HepG2 (cell line): ENCODE measurements around the gene KPNB1. TPM values are rescaled to one million over a fixed set of nuclear protein-coding genes. Genes with fewer than 3 reads are reported as not detected.

Experiments used
- CENPX ChIP-seq: sonication (generic); formaldehyde crosslinking; IDR thresholded peaks from 2 replicates; pipeline ENCODE4 v1.9.0; 2021; ENCODE audit warnings: mild to moderate bottlenecking, missing genetic modification reagents, moderate library complexity
- FUBP1 ChIP-seq: sonication (generic); formaldehyde crosslinking; IDR thresholded peaks from 2 replicates; pipeline ENCODE4 v1.5.1; 2020; ENCODE audit warnings: missing genetic modification reagents, mild to moderate bottlenecking, borderline replicate concordance
- HINFP ChIP-seq: sonication (generic); formaldehyde crosslinking; IDR thresholded peaks from 2 replicates; pipeline ENCODE4 v1.4.0; 2020; ENCODE audit warnings: low read depth, mild to moderate bottlenecking, missing genetic modification reagents
- MED13 ChIP-seq: sonication (generic); formaldehyde crosslinking; IDR thresholded peaks from 2 replicates; pipeline ENCODE4 v1.5.0; 2020; ENCODE audit warnings: missing genetic modification reagents
- MIER2 ChIP-seq: IDR thresholded peaks from 2 replicates; pipeline ENCODE4 v1.6.1; 2016; ENCODE audit warnings: missing biosample characterization, missing genetic modification reagents
- PAWR ChIP-seq: sonication (generic); formaldehyde crosslinking; IDR thresholded peaks from 2 replicates; pipeline ENCODE4 v1.4.0; 2020; ENCODE audit warnings: missing genetic modification reagents, mild to moderate bottlenecking, borderline replicate concordance
- RFX1 ChIP-seq: fragments of 450-650 bp; IDR thresholded peaks from 2 replicates; pipeline ENCODE4 v1.6.1; 2017
- WIZ ChIP-seq: sonication (generic); formaldehyde crosslinking; IDR thresholded peaks from 2 replicates; pipeline ENCODE4 v1.5.1; 2020; ENCODE audit warnings: mild to moderate bottlenecking, missing genetic modification reagents
- ZBTB42 ChIP-seq: sonication (generic); formaldehyde crosslinking; IDR thresholded peaks from 2 replicates; pipeline ENCODE4 v1.5.0; 2020; ENCODE audit warnings: mild to moderate bottlenecking, missing genetic modification reagents
- ZNF335 ChIP-seq: sonication (generic); formaldehyde crosslinking; IDR thresholded peaks from 2 replicates; pipeline ENCODE4 v1.4.0; 2020; ENCODE audit warnings: missing genetic modification reagents
- ZNF501 ChIP-seq: sonication (generic); formaldehyde crosslinking; IDR thresholded peaks from 2 replicates; pipeline ENCODE4 v1.5.1; 2020; ENCODE audit warnings: mild to moderate bottlenecking, moderate library complexity, missing genetic modification reagents
- ZNF572 ChIP-seq: sonication (generic); formaldehyde crosslinking; IDR thresholded peaks from 2 replicates; pipeline ENCODE4 v1.5.1; 2020; ENCODE audit warnings: mild to moderate bottlenecking, missing genetic modification reagents
- ZNF576 ChIP-seq: sonication (generic); formaldehyde crosslinking; IDR thresholded peaks from 2 replicates; pipeline ENCODE4 v1.4.0; 2020; ENCODE audit warnings: mild to moderate bottlenecking, missing genetic modification reagents
- polyA plus RNA-seq, 8 experiments: library from polyadenylated mRNA; depleted of rRNA in 3 of 8; stranded (reverse) in 7 of 8; unstranded in 1 of 8; fragments of >200 nt; fragmentation: Illumina TruSeq in 4 of 8; extraction: Trizol in 4 of 8; gene quantifications; 2 replicates each; pipeline versions ENCODE4 v1.2.1 to v1.2.3, GENCODE V29; 2011 to 2016; ENCODE audit warnings: low read depth in 4 of 8, missing spikeins in 1 of 8, mixed read lengths in 1 of 8; ENCODE audit not compliant: insufficient read depth in 1 of 8
- total RNA-seq, 5 experiments: library from RNA; depleted of rRNA; stranded (reverse); fragments of >200 nt; fragmentation: Illumina TruSeq; extraction: Trizol; gene quantifications; 2 replicates each; pipeline ENCODE4 v1.2.3, GENCODE V29; 2016; ENCODE audit warnings: low read depth in 1 of 5
- TF ChIP-seq, protein P1 (sequence below): sonication (generic); formaldehyde crosslinking; IDR thresholded peaks from 2 replicates; pipeline ENCODE4 v1.8.0; 2022; ENCODE audit warnings: mild to moderate bottlenecking, missing genetic modification reagents, borderline replicate concordance
- TF ChIP-seq, protein P2 (sequence below): sonication (generic); formaldehyde crosslinking; IDR thresholded peaks from 2 replicates; pipeline ENCODE4 v1.9.0; 2021; ENCODE audit warnings: mild to moderate bottlenecking, missing genetic modification reagents

Gene KPNB1
- total and polyA plus RNA-seq, 2 of the 13 experiments (the other 11 are each of a cell fraction or from before 2014, with no cell fraction given): 164 to 424 TPM

DNA sequence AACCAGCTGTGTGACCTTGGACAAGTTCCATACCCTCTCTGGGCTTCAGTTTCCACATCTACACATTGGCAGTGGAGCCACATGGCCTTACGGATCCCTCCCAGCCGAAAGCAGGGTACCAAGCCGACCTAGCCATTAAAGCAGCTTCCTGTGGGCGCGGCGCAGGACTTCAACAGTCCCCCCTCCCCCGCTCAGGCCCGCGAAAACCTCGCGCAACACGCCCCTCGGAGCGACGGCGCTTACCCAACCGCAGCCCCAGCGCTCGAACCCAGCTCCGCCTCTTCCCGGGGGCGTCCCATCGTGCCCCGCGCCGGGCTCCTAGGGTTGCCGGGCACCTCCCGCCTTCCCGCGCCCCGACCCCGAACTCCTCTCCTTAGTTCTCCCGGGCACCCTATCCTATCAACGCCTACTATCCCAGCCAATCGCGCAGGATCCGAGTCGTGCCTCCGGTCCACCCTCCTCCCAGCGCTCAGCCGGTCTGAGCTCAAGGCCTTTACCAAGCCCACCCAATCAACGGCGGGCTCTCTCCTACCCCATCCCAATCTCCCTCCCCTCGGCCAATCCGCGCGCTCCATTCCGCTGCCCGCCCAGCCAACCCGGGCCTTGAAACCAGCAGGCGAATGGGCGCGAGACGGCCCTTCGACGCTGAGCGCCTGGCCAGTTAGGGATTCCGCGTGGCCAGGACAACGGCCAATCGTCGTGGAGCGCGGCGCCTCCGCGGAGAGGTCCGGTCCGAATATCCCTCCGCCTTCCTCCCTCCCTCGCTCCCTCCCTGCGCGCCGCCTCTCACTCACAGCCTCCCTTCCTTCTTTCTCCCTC lies at the start of gene KPNB1 (continued):
- TF ChIP-seq FUBP1 (CRISPR knock-in tag): no peak
- TF ChIP-seq, protein P1, sequence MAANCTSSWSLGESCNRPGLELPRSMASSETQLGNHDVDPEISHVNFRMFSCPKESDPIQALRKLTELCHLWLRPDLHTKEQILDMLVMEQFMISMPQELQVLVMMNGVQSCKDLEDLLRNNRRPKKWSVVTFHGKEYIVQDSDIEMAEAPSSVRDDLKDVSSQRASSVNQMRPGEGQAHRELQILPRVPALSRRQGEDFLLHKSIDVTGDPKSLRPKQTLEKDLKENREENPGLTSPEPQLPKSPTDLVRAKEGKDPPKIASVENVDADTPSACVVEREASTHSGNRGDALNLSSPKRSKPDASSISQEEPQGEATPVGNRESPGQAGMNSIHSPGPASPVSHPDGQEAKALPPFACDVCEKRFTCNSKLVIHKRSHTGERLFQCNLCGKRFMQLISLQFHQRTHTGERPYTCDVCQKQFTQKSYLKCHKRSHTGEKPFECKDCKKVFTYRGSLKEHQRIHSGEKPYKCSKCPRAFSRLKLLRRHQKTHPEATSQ: peak; percentile 59; the same call in 1 of the 2 replicates
- peak; percentile 67 for TF ChIP-seq ZNF501 (CRISPR knock-in tag)
- TF ChIP-seq ZNF572 (CRISPR knock-in tag): no peak
- TF ChIP-seq HINFP (CRISPR knock-in tag): peak; percentile 89
- no peak for TF ChIP-seq CENPX (CRISPR knock-in tag)
- TF ChIP-seq MIER2 (CRISPR knock-in tag): peak; percentile 81; the same call in 1 of the 2 replicates
- peak; percentile 64; the same call in 1 of the 2 replicates for TF ChIP-seq PAWR
- peak; percentile 70; the same call in 1 of the 2 replicates for TF ChIP-seq RFX1
- peak; percentile 87; the same call in 1 of the 2 replicates for TF ChIP-seq ZNF576 (CRISPR knock-in tag)
- TF ChIP-seq ZNF335 (CRISPR knock-in tag): peak; percentile 10
- peak; percentile 80; the same call in 1 of the 2 replicates for TF ChIP-seq WIZ (CRISPR knock-in tag)
- TF ChIP-seq MED13: peak; percentile 67; the same call in 1 of the 2 replicates
- TF ChIP-seq ZBTB42 (CRISPR knock-in tag): no peak
- TF ChIP-seq, protein P2, sequence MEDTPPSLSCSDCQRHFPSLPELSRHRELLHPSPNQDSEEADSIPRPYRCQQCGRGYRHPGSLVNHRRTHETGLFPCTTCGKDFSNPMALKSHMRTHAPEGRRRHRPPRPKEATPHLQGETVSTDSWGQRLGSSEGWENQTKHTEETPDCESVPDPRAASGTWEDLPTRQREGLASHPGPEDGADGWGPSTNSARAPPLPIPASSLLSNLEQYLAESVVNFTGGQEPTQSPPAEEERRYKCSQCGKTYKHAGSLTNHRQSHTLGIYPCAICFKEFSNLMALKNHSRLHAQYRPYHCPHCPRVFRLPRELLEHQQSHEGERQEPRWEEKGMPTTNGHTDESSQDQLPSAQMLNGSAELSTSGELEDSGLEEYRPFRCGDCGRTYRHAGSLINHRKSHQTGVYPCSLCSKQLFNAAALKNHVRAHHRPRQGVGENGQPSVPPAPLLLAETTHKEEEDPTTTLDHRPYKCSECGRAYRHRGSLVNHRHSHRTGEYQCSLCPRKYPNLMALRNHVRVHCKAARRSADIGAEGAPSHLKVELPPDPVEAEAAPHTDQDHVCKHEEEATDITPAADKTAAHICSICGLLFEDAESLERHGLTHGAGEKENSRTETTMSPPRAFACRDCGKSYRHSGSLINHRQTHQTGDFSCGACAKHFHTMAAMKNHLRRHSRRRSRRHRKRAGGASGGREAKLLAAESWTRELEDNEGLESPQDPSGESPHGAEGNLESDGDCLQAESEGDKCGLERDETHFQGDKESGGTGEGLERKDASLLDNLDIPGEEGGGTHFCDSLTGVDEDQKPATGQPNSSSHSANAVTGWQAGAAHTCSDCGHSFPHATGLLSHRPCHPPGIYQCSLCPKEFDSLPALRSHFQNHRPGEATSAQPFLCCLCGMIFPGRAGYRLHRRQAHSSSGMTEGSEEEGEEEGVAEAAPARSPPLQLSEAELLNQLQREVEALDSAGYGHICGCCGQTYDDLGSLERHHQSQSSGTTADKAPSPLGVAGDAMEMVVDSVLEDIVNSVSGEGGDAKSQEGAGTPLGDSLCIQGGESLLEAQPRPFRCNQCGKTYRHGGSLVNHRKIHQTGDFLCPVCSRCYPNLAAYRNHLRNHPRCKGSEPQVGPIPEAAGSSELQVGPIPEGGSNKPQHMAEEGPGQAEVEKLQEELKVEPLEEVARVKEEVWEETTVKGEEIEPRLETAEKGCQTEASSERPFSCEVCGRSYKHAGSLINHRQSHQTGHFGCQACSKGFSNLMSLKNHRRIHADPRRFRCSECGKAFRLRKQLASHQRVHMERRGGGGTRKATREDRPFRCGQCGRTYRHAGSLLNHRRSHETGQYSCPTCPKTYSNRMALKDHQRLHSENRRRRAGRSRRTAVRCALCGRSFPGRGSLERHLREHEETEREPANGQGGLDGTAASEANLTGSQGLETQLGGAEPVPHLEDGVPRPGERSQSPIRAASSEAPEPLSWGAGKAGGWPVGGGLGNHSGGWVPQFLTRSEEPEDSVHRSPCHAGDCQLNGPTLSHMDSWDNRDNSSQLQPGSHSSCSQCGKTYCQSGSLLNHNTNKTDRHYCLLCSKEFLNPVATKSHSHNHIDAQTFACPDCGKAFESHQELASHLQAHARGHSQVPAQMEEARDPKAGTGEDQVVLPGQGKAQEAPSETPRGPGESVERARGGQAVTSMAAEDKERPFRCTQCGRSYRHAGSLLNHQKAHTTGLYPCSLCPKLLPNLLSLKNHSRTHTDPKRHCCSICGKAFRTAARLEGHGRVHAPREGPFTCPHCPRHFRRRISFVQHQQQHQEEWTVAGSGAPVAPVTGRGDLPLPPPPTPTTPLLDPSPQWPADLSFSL (CRISPR knock-in tag): no peak
